HL-60 (cell line): ENCODE measurements around the gene TMEM52.

ENCODE experiments used
- DNase-seq, 2 experiments: peaks; one replicate each; pipeline ENCODE4 v3.0.0-alpha.2; 2010 to 2020; ENCODE audit warnings: low read depth in 1 of 2, low spot score in 1 of 2
- H3K27ac ChIP-seq: fragments of 250-450 bp; sonication (Bioruptor Pico); replicated peaks from 2 replicates; pipeline ENCODE4 v1.5.1; 2020; ENCODE audit warnings: mild to moderate bottlenecking, moderate library complexity
- H3K27me3 ChIP-seq: fragments of 250-450 bp; sonication (Bioruptor Pico); 2 replicates; pipeline ENCODE4 v1.5.1; 2021; ENCODE audit warnings: mild to moderate bottlenecking, moderate library complexity; ENCODE audit not compliant: insufficient read depth, poor library complexity, severe bottlenecking
- H3K4me3 ChIP-seq: replicated peaks from 2 replicates; pipeline ENCODE4 v1.5.1; 2011; ENCODE audit warnings: mild to moderate bottlenecking, control low read depth, low read length; ENCODE audit not compliant: insufficient read depth
- CTCF ChIP-seq: IDR thresholded peaks from one replicate; pipeline ENCODE4 v1.5.1; 2011; ENCODE audit warnings: low read length, control low read depth, inconsistent platforms; ENCODE audit not compliant: insufficient read depth
- GABPA ChIP-seq: IDR thresholded peaks from 2 replicates; pipeline ENCODE4 v1.6.1; 2012; ENCODE audit warnings: low read depth
- POLR2AphosphoS5 ChIP-seq: IDR thresholded peaks from 2 replicates; pipeline ENCODE4 v1.6.1; 2012; ENCODE audit warnings: low read depth
- REST ChIP-seq: IDR thresholded peaks from 2 replicates; pipeline ENCODE4 v1.6.1; 2012; ENCODE audit warnings: low read depth; ENCODE audit not compliant: insufficient replicate concordance
- SPI1 ChIP-seq: IDR thresholded peaks from 2 replicates; pipeline ENCODE4 v1.6.1; 2012; ENCODE audit warnings: low read depth, mild to moderate bottlenecking, borderline replicate concordance

TMEM52 gene

DNA sequence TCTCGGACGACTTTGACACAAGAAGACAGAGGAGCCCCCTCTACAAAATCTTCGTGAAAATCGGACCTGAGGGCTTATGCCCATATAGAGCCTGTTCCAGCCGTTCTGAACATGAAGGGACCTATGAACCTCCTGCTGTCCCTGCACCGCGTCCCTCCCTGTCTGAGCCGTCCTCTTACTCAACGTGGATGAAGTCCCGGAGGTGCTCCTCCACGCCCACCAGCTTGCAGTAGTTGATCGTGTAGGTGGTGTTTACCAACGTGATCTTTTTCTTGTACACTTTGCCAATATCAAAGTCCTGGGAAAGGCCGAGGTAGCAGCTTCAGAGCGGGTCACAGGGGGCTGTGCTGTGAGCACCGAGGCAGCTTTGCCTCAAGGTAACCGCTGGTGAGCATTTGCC is 44.5 kb upstream of the TMEM52 start:
- peaks cover 10% of the 10 kb centered on the region for H3K27me3 ChIP-seq
- TF ChIP-seq POLR2AphosphoS5 = no peak
- TF ChIP-seq REST = no peak
- no peak for TF ChIP-seq SPI1
- TF ChIP-seq GABPA = no peak
- no peak for TF ChIP-seq CTCF

GRCh38 chr1:1962752-1963151 is 43.7 kb upstream of the TMEM52 start:
- H3K4me3 ChIP-seq = no peak overlapping the region
- H3K27me3 ChIP-seq = peaks cover 9% of the 10 kb centered on the region
- no peak for DNase-seq
- H3K27ac ChIP-seq = no peak overlapping the region
- TF ChIP-seq CTCF (no peak), SPI1 (no peak), GABPA (no peak), POLR2AphosphoS5 (no peak), REST (no peak)

More for the DNA sequence above, 44.5 kb upstream of the TMEM52 start:
- no peak for DNase-seq
- H3K4me3 ChIP-seq = no peak overlapping the region
- no peak overlapping the region for H3K27ac ChIP-seq

DNA sequence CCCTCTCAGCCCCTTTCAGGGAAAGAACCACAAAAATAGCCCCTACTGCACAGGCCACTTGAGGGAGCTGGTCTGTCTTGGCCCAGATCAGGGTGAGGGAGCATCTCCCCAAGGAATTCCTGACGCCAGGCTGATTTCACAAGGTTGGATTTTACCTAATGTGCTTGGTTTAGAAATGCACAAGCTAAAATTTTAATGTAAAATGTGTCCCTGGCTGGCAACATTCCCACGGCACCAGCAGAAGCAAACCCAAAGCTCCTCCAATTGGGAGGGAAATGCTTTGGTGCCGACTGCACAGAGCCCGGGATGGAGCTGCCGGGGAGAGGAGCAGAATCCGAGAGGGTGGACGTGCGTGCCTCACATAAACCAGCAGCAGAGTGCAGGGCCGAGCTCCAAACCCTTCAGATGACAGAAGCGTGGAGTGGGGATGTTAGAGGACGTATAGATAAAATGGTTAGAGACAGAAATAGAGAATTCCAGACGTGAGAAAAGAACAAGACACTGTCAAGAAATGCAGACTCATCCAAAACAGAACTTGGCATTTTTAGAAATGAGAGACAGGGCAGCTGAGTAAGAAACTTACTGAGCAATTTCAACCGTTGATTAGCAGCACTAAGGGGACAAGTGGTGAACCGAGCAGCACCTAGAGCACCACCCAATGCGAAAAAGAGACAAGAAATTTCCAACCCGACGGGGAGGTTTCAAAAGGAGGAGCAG is 41.6 kb upstream of the TMEM52 start:
- TF ChIP-seq REST = no peak
- TF ChIP-seq SPI1 = no peak
- TF ChIP-seq POLR2AphosphoS5 = no peak
- H3K27ac ChIP-seq = no peak overlapping the region
- no peak overlapping the region for H3K4me3 ChIP-seq
- no peak for DNase-seq
- peaks cover 5% of the 10 kb centered on the region for H3K27me3 ChIP-seq
